GM10248 (cell line): Measurements from ENCODE around the gene PTPRN2.

ENCODE experiments used
- CTCF ChIA-PET: fragments of 300-600 bp; sonication (Branson Sonifier 250); formaldehyde crosslinking; extraction: SDS; loops from one replicate; lab custom pipeline; 2021; ENCODE audit warnings: antibody characterized with exemption; lab: Yijun Ruan, JAX
- POLR2A ChIA-PET: fragments of 350-650 bp; sonication (Branson Sonifier 250); formaldehyde crosslinking; extraction: SDS; loops from one replicate; lab custom pipeline; 2020; ENCODE audit warnings: antibody characterized with exemption; lab: Yijun Ruan, JAX
- DNase-seq: peaks from one replicate; pipeline ENCODE4 v3.0.0; 2012; ENCODE audit errors: extremely low spot score
- CTCF ChIP-seq: IDR thresholded peaks from 2 replicates; pipeline ENCODE4 v1.5.1; 2012; ENCODE audit warnings: mild to moderate bottlenecking, low read depth; ENCODE audit errors: extremely low read depth, missing control alignments, control extremely low read depth

The PTPRN2 gene

DNA sequence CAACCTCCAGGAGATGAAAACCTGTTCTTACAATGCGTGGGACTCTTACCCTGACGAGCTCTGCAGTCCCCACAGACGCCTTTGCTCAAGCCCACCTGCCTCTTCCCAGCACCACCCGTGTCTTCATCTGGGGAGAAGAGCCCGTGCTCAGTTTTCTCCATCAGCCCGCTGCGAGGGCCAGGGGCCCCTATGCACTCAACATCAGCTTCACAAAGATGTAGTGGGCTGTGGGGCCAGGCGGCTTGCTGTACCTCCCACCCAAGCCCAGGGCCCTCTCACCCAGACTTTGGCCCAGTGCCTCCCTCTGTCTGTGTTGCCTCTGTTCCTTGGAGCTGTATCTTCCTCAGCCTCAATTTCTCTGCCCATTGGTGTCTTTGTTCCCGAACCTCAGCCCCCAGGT is 814.3 kb downstream of the PTPRN2 start:
- TF ChIP-seq CTCF, result no peak
- CTCF ChIA-PET, result interaction anchor here (1.7 kb wide), 1 partner anchor 16 kb away, joined by 5 read pairs; no protein-coding TSS in a partner anchor

DNA sequence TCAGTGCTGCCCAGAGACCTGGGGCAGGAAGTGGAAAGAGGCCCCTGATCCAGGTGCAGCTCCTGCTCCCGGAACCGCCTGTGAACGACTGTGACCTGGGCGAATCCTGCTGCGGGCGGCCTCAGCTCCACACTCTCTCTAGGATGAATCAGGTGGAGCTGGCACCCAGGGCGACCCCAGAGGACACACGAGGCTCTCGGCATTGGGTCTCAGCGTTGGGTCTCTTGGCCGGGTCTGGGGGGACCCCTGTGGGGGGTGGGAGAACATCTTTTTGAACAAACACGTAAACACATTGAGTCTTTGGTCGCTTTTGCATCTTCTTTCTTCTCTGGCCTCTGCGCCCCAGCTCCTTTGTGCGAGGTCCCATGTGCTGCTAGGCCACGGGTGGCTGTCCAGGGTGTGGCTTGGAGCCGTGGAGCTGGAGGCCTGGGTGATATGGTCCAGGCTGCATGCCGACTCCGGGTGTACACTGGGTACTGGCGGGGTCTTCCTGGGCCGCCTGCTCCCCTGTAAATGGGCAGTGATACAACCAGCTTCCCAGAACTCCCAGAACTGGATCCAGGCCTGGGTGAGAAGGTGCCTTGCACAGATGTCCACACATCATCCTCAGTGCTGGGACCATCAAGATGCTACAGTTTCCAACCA is 815.0 kb downstream of the PTPRN2 start:
- no peak for DNase-seq
- TF ChIP-seq CTCF, result no peak
- ChIA-PET CTCF (interaction anchor here (1.7 kb wide), 1 partner anchor 16 kb away, joined by 5 read pairs; no protein-coding TSS in a partner anchor), POLR2A (no interaction called here)

More for the DNA sequence above, 814.3 kb downstream of the PTPRN2 start:
- POLR2A ChIA-PET, result no interaction called here
- DNase-seq, result no peak

DNA sequence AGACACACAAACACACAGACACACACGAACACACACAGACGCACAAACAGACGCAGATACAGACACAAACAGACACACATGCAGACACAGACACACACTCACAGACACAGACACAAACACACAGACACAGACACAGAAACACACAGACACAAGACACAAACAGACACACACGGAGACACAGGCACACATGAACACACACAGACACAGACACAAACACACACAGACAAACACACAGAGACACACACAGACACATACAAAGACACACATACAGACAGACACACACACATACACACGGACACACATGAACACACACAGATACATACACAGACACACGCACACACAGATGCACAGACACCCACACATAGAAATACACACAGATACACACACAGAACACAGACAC is 815.9 kb downstream of the PTPRN2 start:
- no peak for DNase-seq
- ChIA-PET CTCF (no interaction called here), POLR2A (no interaction called here)
- TF ChIP-seq CTCF, result no peak

DNA sequence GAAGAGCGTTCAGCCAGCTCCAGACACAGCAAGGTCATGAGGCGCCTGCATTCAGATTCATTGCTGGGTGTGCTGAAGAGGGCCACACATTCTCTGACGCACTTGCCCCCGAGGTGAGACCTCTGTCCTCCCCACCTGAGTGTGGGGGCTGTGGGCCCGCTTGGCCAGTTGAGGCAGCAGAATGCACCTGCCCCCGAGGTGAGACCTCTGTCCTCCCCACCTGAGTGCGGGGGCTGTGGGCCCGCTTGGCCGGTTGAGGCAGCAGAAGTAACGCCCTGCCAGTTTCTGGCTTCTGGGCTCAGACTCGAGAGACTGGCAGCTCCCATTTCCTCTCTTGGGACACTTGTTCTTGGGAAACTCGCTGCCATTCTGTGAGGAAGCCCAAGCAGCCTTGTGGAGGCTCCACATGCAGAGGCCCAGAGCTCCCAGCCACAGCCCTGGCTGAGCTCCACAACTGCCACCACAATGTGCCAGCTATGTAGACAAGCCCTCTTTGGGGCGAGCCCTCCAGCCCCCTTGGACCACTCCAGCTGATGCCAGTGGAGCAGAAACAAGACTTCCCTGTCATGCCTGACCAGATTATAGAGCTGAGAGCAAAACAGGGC is 816.8 kb downstream of the PTPRN2 start:
- no peak for DNase-seq
- TF ChIP-seq CTCF, result no peak
- ChIA-PET CTCF (no interaction called here), POLR2A (no interaction called here)

DNA sequence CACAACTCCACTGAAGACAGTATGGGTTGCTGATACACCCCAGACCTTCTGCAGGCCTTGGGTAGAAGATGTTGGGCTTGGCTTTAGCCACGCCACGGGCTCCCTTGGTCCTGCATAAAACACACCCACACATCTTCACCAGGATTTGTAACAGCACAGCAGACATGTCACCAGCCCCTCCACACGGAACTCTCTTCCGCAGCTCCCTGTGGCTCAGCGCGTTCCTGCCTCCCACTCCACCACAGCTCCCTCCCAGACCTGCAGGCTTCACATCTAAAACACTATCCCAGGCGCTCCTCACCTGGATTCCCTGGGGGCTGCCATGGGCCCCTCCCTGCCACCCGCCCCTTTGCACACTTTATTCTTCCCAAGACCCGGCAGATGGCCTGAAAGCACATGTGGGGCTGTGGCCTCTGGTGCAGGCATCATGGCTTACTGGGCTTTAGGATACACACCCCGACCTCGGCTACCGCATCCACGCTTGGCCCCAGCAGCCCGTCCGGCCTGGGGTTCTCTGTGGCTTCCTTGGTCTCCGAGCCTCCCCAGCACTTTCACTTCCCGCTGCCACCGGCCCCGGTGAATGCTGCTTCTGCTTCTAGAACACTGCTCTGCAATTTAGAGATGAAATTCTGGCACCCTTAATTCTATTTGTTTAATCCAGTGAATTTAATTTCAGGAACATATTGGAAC is 818.0 kb downstream of the PTPRN2 start:
- ChIA-PET CTCF (no interaction called here), POLR2A (no interaction called here)
- no peak for TF ChIP-seq CTCF
- DNase-seq, result no peak

GRCh38 chr7:157769086-157769485 is 818.5 kb downstream of the PTPRN2 start:
- TF ChIP-seq CTCF, result no peak
- no peak for DNase-seq
- ChIA-PET POLR2A (no interaction called here), CTCF (no interaction called here)
